ENCODE results near the gene PDZD7. TPM values are rescaled to one million over a fixed set of nuclear protein-coding genes. Genes with fewer than 3 reads are reported as not detected.

Gene PDZD7
- total RNA-seq, 1 experiment from 2014 or later = 6.1 TPM

- Histone ChIP-seq H3K4me1 (ENCODE audit: control insufficient read depth in 1 of 2, insufficient read depth in 2 of 2, low read length in 2 of 2) (peaks cover 3 to 8% of the 10 kb centered on the region in 2 experiments; a peak in 3 of 4 replicates), H3K36me3 (ENCODE audit: control insufficient read depth in 1 of 2, insufficient read depth in 2 of 2, low read length in 2 of 2) (peaks cover 4 to 14% of the 10 kb centered on the region in 2 experiments; a peak in 3 of 4 replicates), H3K4me2 (ENCODE audit: low read length) (no peak overlapping the region), H3K79me2 (ENCODE audit: insufficient read depth, low read length) (no peaks in the 10 kb centered on the region), H4K20me1 (ENCODE audit: insufficient read depth) (no peaks in the 10 kb centered on the region), H3K27ac (ENCODE audit: low read depth, low read length) (no peak overlapping the region), H3K9me3 (ENCODE audit: control insufficient read depth in 1 of 2, insufficient read depth in 1 of 2, low read depth in 1 of 2, low read length in 2 of 2) (no peaks in the 10 kb centered on the region), H3K9ac (ENCODE audit: low read length) (no peak overlapping the region), H3K9me2 (ENCODE audit: insufficient read depth) (no peaks in the 10 kb centered on the region), H3K27me3 (ENCODE audit: insufficient read depth, low read length) (no peaks in the 10 kb centered on the region), H2AFZ (ENCODE audit: low read depth, low read length, poor library complexity, severe bottlenecking) (no peak overlapping the region), H3K4me3 (replicated peaks in 1 of 2; ENCODE audit: low read depth in 1 of 2, low read length in 2 of 2) (no peak overlapping the region)
- ATAC-seq (no peak), DNase-seq (ENCODE audit: low read depth, low spot score) (no peak)
- ChIA-PET CTCF (no interaction called here), POLR2A (no interaction called here), RAD21 (ENCODE audit: low non-redundant PET in 1 of 2, low total read pairs in 2 of 2, uncharacterized antibody in 2 of 2, unreplicated experiment in 2 of 2) (no interaction called here)
- no TSS peak for BruUV-seq (replicated peaks)
- intact Hi-C loops (cut with micrococcal nuclease) = no loop called here
- TF ChIP-seq ZFX (IDR thresholded peaks at IDR 0.05) = no peak
- TF ChIP-seq SRF (IDR thresholded peaks at IDR 0.05; ENCODE audit: low read depth) = no peak
- no peak for TF ChIP-seq POLR2A (IDR thresholded peaks at IDR 0.05; ENCODE audit: borderline replicate concordance, extremely low read depth, insufficient read depth, insufficient read length)
- TF ChIP-seq ZNF274 (IDR thresholded peaks at IDR 0.05; ENCODE audit: low read depth, low read length) = no peak
- TF ChIP-seq ELF1 (IDR thresholded peaks at IDR 0.05; ENCODE audit: borderline replicate concordance, low read depth) = no peak
- no peak for TF ChIP-seq ATF3 (IDR thresholded peaks at IDR 0.05)
- TF ChIP-seq TCF7L2 (IDR thresholded peaks at IDR 0.05; ENCODE audit: borderline replicate concordance, extremely low read depth, insufficient read depth, insufficient read length) = no peak
- no peak for TF ChIP-seq ZBTB33 (IDR thresholded peaks at IDR 0.05; ENCODE audit: extremely low read depth, insufficient replicate concordance, low read length)
- TF ChIP-seq FOSL1 (IDR thresholded peaks at IDR 0.05; ENCODE audit: low read depth) = no peak
- no peak for TF ChIP-seq CBX3 (IDR thresholded peaks at IDR 0.05; ENCODE audit: low read depth)
- TF ChIP-seq YY1 (IDR thresholded peaks at IDR 0.05; ENCODE audit: extremely low read depth, insufficient replicate concordance, low read depth, low read length) = no peak
- no peak for TF ChIP-seq EZH2phosphoT487 (IDR thresholded peaks at IDR 0.05; ENCODE audit: borderline replicate concordance)
- no peak for TF ChIP-seq REST (IDR thresholded peaks at IDR 0.05; ENCODE audit: low read depth)
- TF ChIP-seq EZH2 (IDR thresholded peaks at IDR 0.05) = no peak
- TF ChIP-seq JUND (IDR thresholded peaks at IDR 0.05) = no peak
- TF ChIP-seq SP1 (IDR thresholded peaks at IDR 0.05; ENCODE audit: low read depth) = no peak
- TF ChIP-seq SIN3A (IDR thresholded peaks at IDR 0.05; ENCODE audit: low read depth) = no peak
- no peak for TF ChIP-seq CEBPB (IDR thresholded peaks at IDR 0.05; ENCODE audit: low read depth)
Measured at GRCh38 chr10:100980311-100980710, 50.6 kb downstream of the PDZD7 start.
